ENCODE results near the gene TBCCD1. TPM values are rescaled to one million over a fixed set of nuclear protein-coding genes. Genes with fewer than 3 reads are reported as not detected.

Gene TBCCD1
- total RNA-seq, 1 experiment from 2014 or later: 13.2 TPM

Other genes with a start within 250 kb of the TBCCD1 start
- 2.2 and 4.1 TPM in 2 replicates for gene DGKG, start 205.1 kb downstream of the TBCCD1 start, total RNA-seq (2014; rRNA removed)
- 1.4 and 1.7 TPM in 2 replicates for gene CRYGS, start 23.0 kb downstream of the TBCCD1 start, total RNA-seq (2014; rRNA removed)
- 83.8 and 85.5 TPM in 2 replicates for gene DNAJB11, start 3.4 kb upstream of the TBCCD1 start, total RNA-seq (2014; rRNA removed)
- gene AHSG, start 45.7 kb upstream of the TBCCD1 start, total RNA-seq (2014; rRNA removed): not detected in 2 replicates
- 0.06 TPM in 1 of 2 replicates, not detected in the other for gene FETUB, start 73.1 kb upstream of the TBCCD1 start, total RNA-seq (2014; rRNA removed)
- 0.06 TPM in 1 of 2 replicates, not detected in the other for gene HRG, start 98.7 kb upstream of the TBCCD1 start, total RNA-seq (2014; rRNA removed)
- gene KNG1, start 150.0 kb upstream of the TBCCD1 start, total RNA-seq (2014; rRNA removed): not detected in 2 replicates
- 493 and 693 TPM in 2 replicates for gene EIF4A2, start 216.2 kb upstream of the TBCCD1 start, total RNA-seq (2014; rRNA removed)
- gene RFC4, start 239.1 kb upstream of the TBCCD1 start, total RNA-seq (2014; rRNA removed): 59.6 and 78.2 TPM in 2 replicates